HepG2 (cell line): Measurements from ENCODE around the gene PID1. TPM values are rescaled to one million over a fixed set of nuclear protein-coding genes. Genes with fewer than 3 reads are reported as not detected.

Experiments
- CCAR2 ChIP-seq: fragments of 200-400 bp; formaldehyde crosslinking; optimal IDR thresholded peaks from 2 replicates; pipeline ENCODE3; 2018; ENCODE audit warnings: low read depth, mild to moderate bottlenecking, low read length, moderate library complexity
- DNMT1 ChIP-seq: sonication (generic); formaldehyde crosslinking; IDR thresholded peaks from 2 replicates; pipeline ENCODE4 v1.5.1; 2020; ENCODE audit warnings: mild to moderate bottlenecking, missing genetic modification reagents
- HNRNPK ChIP-seq: fragments of 200-400 bp; formaldehyde crosslinking; IDR thresholded peaks from 2 replicates; pipeline ENCODE4 v1.6.1; 2018; ENCODE audit warnings: low read length, low read depth, moderate library complexity, mild to moderate bottlenecking; ENCODE audit not compliant: poor library complexity, severe bottlenecking
- RBM22 ChIP-seq: fragments of 200-400 bp; formaldehyde crosslinking; optimal IDR thresholded peaks from 2 replicates; pipeline ENCODE3; 2017; ENCODE audit warnings: mild to moderate bottlenecking, low read length, moderate library complexity
- ZBTB42 ChIP-seq: sonication (generic); formaldehyde crosslinking; IDR thresholded peaks from 2 replicates; pipeline ENCODE4 v1.5.0; 2020; ENCODE audit warnings: mild to moderate bottlenecking, missing genetic modification reagents
- ZHX2 ChIP-seq, 2 experiments: sonication (generic) in 1 of 2; formaldehyde crosslinking in 1 of 2; IDR thresholded peaks; 2 replicates each; pipeline versions ENCODE4 v1.6.1 to v1.9.0; 2014 to 2022; ENCODE audit warnings: antibody characterized with exemption in 1 of 2, borderline replicate concordance in 1 of 2, inconsistent platforms in 1 of 2, low read depth in 1 of 2, missing genetic modification reagents in 1 of 2
- ZNF652 ChIP-seq: IDR thresholded peaks from 2 replicates; pipeline ENCODE4 v1.6.1; 2016; ENCODE audit warnings: low read depth, borderline replicate concordance
- ZNF777 ChIP-seq: sonication (generic); formaldehyde crosslinking; IDR thresholded peaks from 2 replicates; pipeline ENCODE4 v1.4.0; 2020; ENCODE audit warnings: missing genetic modification reagents
- polyA plus RNA-seq, 8 experiments: library from polyadenylated mRNA; depleted of rRNA in 3 of 8; stranded (reverse) in 7 of 8; unstranded in 1 of 8; fragments of >200 nt; fragmentation: Illumina TruSeq in 4 of 8; extraction: Trizol in 4 of 8; gene quantifications; 2 replicates each; pipeline versions ENCODE4 v1.2.1 to v1.2.3, GENCODE V29; 2011 to 2016; ENCODE audit warnings: low read depth in 4 of 8, missing spikeins in 1 of 8, mixed read lengths in 1 of 8; ENCODE audit not compliant: insufficient read depth in 1 of 8
- total RNA-seq, 5 experiments: library from RNA; depleted of rRNA; stranded (reverse); fragments of >200 nt; fragmentation: Illumina TruSeq; extraction: Trizol; gene quantifications; 2 replicates each; pipeline ENCODE4 v1.2.3, GENCODE V29; 2016; ENCODE audit warnings: low read depth in 1 of 5
- TF ChIP-seq, protein P1 (sequence below): sonication (generic); formaldehyde crosslinking; IDR thresholded peaks from 2 replicates; pipeline ENCODE4 v1.8.0; 2022; ENCODE audit warnings: missing genetic modification reagents, mild to moderate bottlenecking, borderline replicate concordance
- TF ChIP-seq, protein P2 (sequence below): sonication (generic); formaldehyde crosslinking; conservative IDR thresholded peaks from 2 replicates; pipeline ENCODE4 v1.4.0; 2020; ENCODE audit warnings: mild to moderate bottlenecking, missing genetic modification reagents, moderate library complexity
- TF ChIP-seq, protein P3 (sequence below): sonication (generic); formaldehyde crosslinking; IDR thresholded peaks from 2 replicates; pipeline ENCODE4 v1.4.0; 2020; ENCODE audit warnings: mild to moderate bottlenecking, missing genetic modification reagents

The PID1 gene
- total and polyA plus RNA-seq, 2 of the 13 experiments (the other 11 are each of a cell fraction or from before 2014, with no cell fraction given): 0.15 to 0.18 TPM

DNA sequence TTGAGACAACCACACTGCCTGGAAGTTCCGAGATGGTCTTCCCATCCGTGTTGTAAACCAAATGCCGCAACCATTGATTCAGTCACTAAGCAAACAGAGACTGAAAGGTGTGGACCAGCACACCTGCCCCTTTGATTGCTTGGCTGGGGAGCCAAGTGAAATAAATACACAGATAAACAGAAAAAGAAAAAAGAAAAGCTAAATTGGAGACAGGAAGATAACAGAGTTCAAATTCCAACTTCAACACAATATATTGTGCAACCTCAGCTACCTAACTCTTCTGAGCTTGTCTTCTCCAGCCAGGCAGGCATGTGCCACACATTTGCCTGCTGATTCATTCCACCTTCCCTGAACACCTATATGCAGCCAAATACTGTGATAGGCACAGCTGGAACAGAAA, 110.9 kb downstream of the PID1 start (continued):
- TF ChIP-seq, protein P1, sequence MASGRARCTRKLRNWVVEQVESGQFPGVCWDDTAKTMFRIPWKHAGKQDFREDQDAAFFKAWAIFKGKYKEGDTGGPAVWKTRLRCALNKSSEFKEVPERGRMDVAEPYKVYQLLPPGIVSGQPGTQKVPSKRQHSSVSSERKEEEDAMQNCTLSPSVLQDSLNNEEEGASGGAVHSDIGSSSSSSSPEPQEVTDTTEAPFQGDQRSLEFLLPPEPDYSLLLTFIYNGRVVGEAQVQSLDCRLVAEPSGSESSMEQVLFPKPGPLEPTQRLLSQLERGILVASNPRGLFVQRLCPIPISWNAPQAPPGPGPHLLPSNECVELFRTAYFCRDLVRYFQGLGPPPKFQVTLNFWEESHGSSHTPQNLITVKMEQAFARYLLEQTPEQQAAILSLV (CRISPR knock-in tag): no peak
- no peak for TF ChIP-seq ZHX2 (IDR thresholded peaks at IDR 0.05; ENCODE audit: low read depth)
- TF ChIP-seq ZHX2 (CRISPR knock-in tag; IDR thresholded peaks at IDR 0.05; ENCODE audit: borderline replicate concordance): no peak
- TF ChIP-seq HNRNPK: no peak
- TF ChIP-seq, protein P2, sequence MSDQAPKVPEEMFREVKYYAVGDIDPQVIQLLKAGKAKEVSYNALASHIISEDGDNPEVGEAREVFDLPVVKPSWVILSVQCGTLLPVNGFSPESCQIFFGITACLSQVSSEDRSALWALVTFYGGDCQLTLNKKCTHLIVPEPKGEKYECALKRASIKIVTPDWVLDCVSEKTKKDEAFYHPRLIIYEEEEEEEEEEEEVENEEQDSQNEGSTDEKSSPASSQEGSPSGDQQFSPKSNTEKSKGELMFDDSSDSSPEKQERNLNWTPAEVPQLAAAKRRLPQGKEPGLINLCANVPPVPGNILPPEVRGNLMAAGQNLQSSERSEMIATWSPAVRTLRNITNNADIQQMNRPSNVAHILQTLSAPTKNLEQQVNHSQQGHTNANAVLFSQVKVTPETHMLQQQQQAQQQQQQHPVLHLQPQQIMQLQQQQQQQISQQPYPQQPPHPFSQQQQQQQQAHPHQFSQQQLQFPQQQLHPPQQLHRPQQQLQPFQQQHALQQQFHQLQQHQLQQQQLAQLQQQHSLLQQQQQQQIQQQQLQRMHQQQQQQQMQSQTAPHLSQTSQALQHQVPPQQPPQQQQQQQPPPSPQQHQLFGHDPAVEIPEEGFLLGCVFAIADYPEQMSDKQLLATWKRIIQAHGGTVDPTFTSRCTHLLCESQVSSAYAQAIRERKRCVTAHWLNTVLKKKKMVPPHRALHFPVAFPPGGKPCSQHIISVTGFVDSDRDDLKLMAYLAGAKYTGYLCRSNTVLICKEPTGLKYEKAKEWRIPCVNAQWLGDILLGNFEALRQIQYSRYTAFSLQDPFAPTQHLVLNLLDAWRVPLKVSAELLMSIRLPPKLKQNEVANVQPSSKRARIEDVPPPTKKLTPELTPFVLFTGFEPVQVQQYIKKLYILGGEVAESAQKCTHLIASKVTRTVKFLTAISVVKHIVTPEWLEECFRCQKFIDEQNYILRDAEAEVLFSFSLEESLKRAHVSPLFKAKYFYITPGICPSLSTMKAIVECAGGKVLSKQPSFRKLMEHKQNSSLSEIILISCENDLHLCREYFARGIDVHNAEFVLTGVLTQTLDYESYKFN (CRISPR knock-in tag): peak; percentile 81
- no peak for TF ChIP-seq DNMT1 (CRISPR knock-in tag)
- no peak for TF ChIP-seq CCAR2
- no peak for TF ChIP-seq RBM22
- TF ChIP-seq, protein P3, sequence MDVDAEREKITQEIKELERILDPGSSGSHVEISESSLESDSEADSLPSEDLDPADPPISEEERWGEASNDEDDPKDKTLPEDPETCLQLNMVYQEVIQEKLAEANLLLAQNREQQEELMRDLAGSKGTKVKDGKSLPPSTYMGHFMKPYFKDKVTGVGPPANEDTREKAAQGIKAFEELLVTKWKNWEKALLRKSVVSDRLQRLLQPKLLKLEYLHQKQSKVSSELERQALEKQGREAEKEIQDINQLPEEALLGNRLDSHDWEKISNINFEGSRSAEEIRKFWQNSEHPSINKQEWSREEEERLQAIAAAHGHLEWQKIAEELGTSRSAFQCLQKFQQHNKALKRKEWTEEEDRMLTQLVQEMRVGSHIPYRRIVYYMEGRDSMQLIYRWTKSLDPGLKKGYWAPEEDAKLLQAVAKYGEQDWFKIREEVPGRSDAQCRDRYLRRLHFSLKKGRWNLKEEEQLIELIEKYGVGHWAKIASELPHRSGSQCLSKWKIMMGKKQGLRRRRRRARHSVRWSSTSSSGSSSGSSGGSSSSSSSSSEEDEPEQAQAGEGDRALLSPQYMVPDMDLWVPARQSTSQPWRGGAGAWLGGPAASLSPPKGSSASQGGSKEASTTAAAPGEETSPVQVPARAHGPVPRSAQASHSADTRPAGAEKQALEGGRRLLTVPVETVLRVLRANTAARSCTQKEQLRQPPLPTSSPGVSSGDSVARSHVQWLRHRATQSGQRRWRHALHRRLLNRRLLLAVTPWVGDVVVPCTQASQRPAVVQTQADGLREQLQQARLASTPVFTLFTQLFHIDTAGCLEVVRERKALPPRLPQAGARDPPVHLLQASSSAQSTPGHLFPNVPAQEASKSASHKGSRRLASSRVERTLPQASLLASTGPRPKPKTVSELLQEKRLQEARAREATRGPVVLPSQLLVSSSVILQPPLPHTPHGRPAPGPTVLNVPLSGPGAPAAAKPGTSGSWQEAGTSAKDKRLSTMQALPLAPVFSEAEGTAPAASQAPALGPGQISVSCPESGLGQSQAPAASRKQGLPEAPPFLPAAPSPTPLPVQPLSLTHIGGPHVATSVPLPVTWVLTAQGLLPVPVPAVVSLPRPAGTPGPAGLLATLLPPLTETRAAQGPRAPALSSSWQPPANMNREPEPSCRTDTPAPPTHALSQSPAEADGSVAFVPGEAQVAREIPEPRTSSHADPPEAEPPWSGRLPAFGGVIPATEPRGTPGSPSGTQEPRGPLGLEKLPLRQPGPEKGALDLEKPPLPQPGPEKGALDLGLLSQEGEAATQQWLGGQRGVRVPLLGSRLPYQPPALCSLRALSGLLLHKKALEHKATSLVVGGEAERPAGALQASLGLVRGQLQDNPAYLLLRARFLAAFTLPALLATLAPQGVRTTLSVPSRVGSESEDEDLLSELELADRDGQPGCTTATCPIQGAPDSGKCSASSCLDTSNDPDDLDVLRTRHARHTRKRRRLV (CRISPR knock-in tag): no peak
- peak; percentile 27; the same call in 1 of the 2 replicates for TF ChIP-seq ZNF652 (CRISPR knock-in tag)
- TF ChIP-seq ZNF777: no peak
- TF ChIP-seq ZBTB42 (CRISPR knock-in tag): no peak
